ENCODE data around the gene P2RY2.

P2RY2 gene

GRCh38 chr11:73262851-73263495, 44.9 kb downstream of the P2RY2 start:
- TF ChIP-seq GATA2 (IDR thresholded peaks at IDR 0.05; ENCODE audit: low read depth, low read length), result no peak
- no peak for TF ChIP-seq GATA3 (IDR thresholded peaks at IDR 0.05; ENCODE audit: low read depth, low read length)

DNA sequence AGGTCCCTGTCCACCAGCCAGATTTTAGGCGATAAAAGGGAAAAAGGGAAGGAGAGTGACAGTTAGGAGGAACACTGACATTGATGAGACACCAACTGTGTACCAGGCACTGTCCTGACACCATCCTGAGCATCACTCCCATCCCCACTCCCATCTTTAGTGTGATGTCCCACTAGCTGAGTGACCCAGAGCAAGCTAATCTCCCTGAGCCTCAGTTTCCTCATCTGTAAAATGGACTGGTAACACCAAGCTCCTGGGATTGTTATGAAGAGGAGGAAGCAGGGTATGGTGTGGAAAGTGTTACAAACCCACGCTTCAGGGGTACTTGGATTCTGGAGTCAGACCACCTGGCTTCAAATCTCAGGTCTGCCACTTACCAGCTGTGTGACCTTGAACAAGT, 45.6 kb downstream of the P2RY2 start:
- TF ChIP-seq GATA2 (IDR thresholded peaks at IDR 0.05; ENCODE audit: low read depth, low read length), result no peak
- no peak for TF ChIP-seq GATA3 (IDR thresholded peaks at IDR 0.05; ENCODE audit: low read depth, low read length)

DNA sequence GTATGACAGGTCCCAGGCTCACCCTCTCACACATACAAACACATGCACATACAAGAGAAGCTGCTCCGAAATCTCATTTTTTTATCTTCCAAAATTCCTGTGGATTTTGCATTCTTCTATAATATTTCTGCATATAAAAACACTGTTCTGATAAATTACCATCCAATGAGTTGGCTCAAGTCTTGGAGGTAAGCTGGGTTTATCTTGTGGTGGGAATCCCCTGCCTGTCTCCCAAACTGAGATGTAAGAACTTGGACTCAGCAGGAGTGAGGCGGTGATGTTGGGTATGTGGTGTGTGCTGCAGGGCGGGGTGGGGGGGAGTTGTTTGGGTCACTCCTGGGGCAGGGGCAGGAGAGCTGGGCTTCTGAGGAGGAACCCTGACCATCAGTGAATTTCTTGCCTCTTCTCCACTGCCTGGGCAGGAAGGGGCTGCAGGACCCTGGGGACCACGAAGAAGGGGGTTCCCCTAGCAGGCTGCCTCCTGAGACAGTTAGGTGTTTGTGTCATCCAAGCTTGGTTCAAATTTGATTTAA, 47.3 kb downstream of the P2RY2 start:
- TF ChIP-seq GATA3 (IDR thresholded peaks at IDR 0.05; ENCODE audit: low read depth, low read length) (no peak), GATA2 (IDR thresholded peaks at IDR 0.05; ENCODE audit: low read depth, low read length) (no peak)

GRCh38 chr11:73265853-73266645, 48.0 kb downstream of the P2RY2 start:
- TF ChIP-seq GATA2 (IDR thresholded peaks at IDR 0.05; ENCODE audit: low read depth, low read length), result no peak
- no peak for TF ChIP-seq GATA3 (IDR thresholded peaks at IDR 0.05; ENCODE audit: low read depth, low read length)

DNA sequence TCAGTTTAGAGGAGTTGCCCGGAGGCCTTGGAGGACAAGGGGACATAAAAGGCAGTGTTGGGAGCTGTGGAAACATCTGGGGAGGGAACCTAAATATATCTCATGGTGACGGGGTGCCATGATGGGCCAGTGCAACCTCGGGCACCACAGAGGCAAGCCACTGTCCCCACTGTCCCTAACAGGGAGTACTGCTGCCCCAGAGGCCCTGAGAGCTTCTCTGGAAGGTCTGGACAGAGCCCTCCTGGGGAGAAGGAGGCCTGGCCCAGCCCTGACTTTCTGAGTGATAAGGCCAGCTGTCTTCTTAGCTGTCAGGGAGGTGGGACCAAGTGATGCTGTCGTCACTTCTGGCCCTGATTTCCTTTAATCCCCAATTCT, 48.6 kb downstream of the P2RY2 start:
- TF ChIP-seq GATA3 (IDR thresholded peaks at IDR 0.05; ENCODE audit: low read depth, low read length), result no peak
- TF ChIP-seq GATA2 (IDR thresholded peaks at IDR 0.05; ENCODE audit: low read depth, low read length), result no peak

- TF ChIP-seq GATA2 (IDR thresholded peaks at IDR 0.05; ENCODE audit: low read depth, low read length) (no peak), GATA3 (IDR thresholded peaks at IDR 0.05; ENCODE audit: low read depth, low read length) (no peak)
Observed at GRCh38 chr11:73267122-73267846, 49.2 kb downstream of the P2RY2 start.

DNA sequence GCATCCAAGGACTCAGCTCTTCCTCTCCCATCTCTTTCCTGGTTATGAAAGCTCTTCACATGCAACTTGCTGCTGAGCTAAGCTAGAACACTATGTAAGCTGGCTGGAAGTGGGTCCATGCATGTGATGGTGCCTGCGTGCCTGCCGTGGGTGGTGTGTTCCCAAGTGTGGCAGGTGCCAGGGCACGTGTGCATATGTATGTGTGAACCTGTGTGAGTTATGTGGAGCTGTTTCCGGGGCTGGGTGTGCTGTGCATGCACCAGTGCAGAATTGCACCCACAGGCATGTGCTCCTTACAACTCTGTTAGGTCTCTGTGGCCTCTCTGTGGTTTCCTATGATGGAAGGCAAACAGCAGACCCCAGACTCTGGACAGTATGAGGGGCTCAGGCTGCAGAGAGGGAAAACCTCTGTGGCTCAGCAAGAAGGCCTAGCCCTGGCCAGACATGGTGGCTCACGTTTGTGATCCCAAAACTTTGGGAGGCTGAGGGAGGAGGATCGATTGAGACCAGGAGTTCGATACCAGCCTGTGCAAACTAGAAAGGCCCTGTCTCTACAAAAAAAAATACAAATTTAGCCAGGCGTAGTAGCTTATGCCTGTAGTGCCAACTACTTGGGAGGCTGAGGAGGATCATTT, 49.9 kb downstream of the P2RY2 start:
- no peak for TF ChIP-seq GATA3 (IDR thresholded peaks at IDR 0.05; ENCODE audit: low read depth, low read length)
- TF ChIP-seq GATA2 (IDR thresholded peaks at IDR 0.05; ENCODE audit: low read depth, low read length), result no peak

DNA sequence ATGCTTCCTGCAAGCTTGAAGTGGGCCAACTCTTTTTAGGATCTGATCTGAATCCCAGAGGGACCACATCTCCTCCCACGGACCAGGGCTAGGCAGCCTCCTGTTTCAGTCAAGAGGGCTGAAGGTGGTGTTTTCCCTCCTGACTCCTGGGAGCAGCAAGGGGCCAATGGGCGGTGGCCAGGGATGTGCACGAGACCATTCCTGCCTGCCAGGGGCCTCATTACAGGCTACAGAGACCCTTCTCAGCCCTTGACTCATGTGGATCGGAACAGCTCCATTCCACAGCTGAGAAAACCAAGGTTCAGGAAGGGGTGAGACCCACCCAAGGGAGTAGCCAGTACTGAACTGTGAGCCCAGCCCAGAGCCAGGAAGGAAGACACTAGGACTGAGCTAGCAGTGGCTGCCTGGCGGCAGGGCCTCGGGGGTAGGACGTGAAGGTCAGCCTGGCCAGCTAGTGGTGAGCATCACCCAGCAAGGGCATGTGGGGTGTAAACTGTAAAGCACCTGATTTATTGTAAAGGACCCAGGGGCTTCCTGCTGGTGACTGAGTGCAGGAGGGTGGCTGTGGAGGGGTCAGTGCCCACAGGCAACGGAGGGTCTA, 50.7 kb downstream of the P2RY2 start:
- no peak for TF ChIP-seq GATA2 (IDR thresholded peaks at IDR 0.05; ENCODE audit: low read depth, low read length)
- no peak for TF ChIP-seq GATA3 (IDR thresholded peaks at IDR 0.05; ENCODE audit: low read depth, low read length)

- no peak for TF ChIP-seq GATA3 (IDR thresholded peaks at IDR 0.05; ENCODE audit: low read depth, low read length)
- no peak for TF ChIP-seq GATA2 (IDR thresholded peaks at IDR 0.05; ENCODE audit: low read depth, low read length)
Observed at GRCh38 chr11:73269459-73270015, 51.5 kb downstream of the P2RY2 start.

- TF ChIP-seq GATA3 (IDR thresholded peaks at IDR 0.05; ENCODE audit: low read depth, low read length), result no peak
- no peak for TF ChIP-seq GATA2 (IDR thresholded peaks at IDR 0.05; ENCODE audit: low read depth, low read length)
Observed at GRCh38 chr11:73270016-73270854, 52.2 kb downstream of the P2RY2 start.

- TF ChIP-seq GATA3 (IDR thresholded peaks at IDR 0.05; ENCODE audit: low read depth, low read length) (no peak), GATA2 (IDR thresholded peaks at IDR 0.05; ENCODE audit: low read depth, low read length) (no peak)
Observed at GRCh38 chr11:73270855-73271477, 52.9 kb downstream of the P2RY2 start.
